IMR-90 (cell line): Measurements from ENCODE around the gene TRAPPC12. TPM values are rescaled to one million over a fixed set of nuclear protein-coding genes. Genes with fewer than 3 reads are reported as not detected.

Experiments
- ATAC-seq: fragments of 200-7000 bp; cut with Tn5 transposase; 2 replicates; pipeline ENCODE4 v1.9.1; 2020; ENCODE audit warnings: low read depth, mild to moderate bottlenecking, moderate library complexity
- BruUV-seq: library from RNA; stranded (reverse); fragments of 400-500 nt; replicated peaks from 2 replicates; lab custom pipeline; 2021; lab: Mats Ljungman, UMichigan
- CTCF ChIA-PET: fragments of 300-600 bp; formaldehyde crosslinking; extraction: SDS; loops from one replicate; lab custom pipeline; 2021; ENCODE audit warnings: antibody characterized with exemption; lab: Yijun Ruan, JAX
- POLR2A ChIA-PET: fragments of 300-600 bp; sonication (Branson Sonifier 250); formaldehyde crosslinking; loops from one replicate; lab custom pipeline; 2022; ENCODE audit warnings: antibody characterized with exemption; ENCODE audit not compliant: unreplicated experiment; lab: Charles Lee
- DNase-seq: peaks from one replicate; pipeline ENCODE4 v3.0.0; 2013
- H2AFZ ChIP-seq: replicated peaks from 2 replicates; pipeline ENCODE3; 2013; ENCODE audit warnings: low read length, mild to moderate bottlenecking; ENCODE audit not compliant: poor library complexity
- H2AK5ac ChIP-seq: 2 replicates; pipeline ENCODE4 v1.6.1; 2013; ENCODE audit warnings: low read depth, low read length, inconsistent platforms
- H2AK9ac ChIP-seq: replicated peaks from 2 replicates; pipeline ENCODE3; 2013; ENCODE audit warnings: mild to moderate bottlenecking, low read depth, low read length, moderate library complexity; ENCODE audit not compliant: poor library complexity
- H2BK120ac ChIP-seq: 2 replicates; pipeline ENCODE4 v1.6.1; 2013; ENCODE audit warnings: low read depth, low read length, inconsistent platforms
- H2BK15ac ChIP-seq: 3 replicates; pipeline ENCODE4 v1.6.1; 2013; ENCODE audit warnings: low read depth, low read length, inconsistent platforms
- H2BK20ac ChIP-seq: 2 replicates; pipeline ENCODE4 v1.6.1; 2013; ENCODE audit warnings: low read depth, mild to moderate bottlenecking, inconsistent platforms, low read length, moderate library complexity
- H2BK5ac ChIP-seq: 2 replicates; pipeline ENCODE4 v1.6.1; 2013; ENCODE audit warnings: mild to moderate bottlenecking, low read depth, low read length, inconsistent platforms; ENCODE audit not compliant: poor library complexity, severe bottlenecking
- H3K14ac ChIP-seq: replicated peaks from 2 replicates; pipeline ENCODE4 v1.6.1; 2013; ENCODE audit warnings: low read depth, low read length, inconsistent platforms
- H3K18ac ChIP-seq: 2 replicates; pipeline ENCODE4 v1.6.1; 2013; ENCODE audit warnings: low read depth, low read length, control low read depth
- H3K23ac ChIP-seq: 2 replicates; pipeline ENCODE4 v1.6.1; 2013; ENCODE audit warnings: low read depth, low read length, inconsistent platforms
- H3K27ac ChIP-seq: 2 replicates; pipeline ENCODE4 v1.5.1; 2013; ENCODE audit warnings: mild to moderate bottlenecking, control low read depth, low read length; ENCODE audit not compliant: insufficient read depth
- H3K27me3 ChIP-seq: 2 replicates; pipeline ENCODE4 v1.6.1; 2013; ENCODE audit warnings: low read length; ENCODE audit not compliant: control insufficient read depth, insufficient read depth
- H3K36me3 ChIP-seq: 2 replicates; pipeline ENCODE4 v1.6.1; 2013; ENCODE audit warnings: low read length, mixed read lengths; ENCODE audit not compliant: control insufficient read depth, insufficient read depth
- H3K4ac ChIP-seq: 2 replicates; pipeline ENCODE4 v1.6.1; 2013; ENCODE audit warnings: low read depth, low read length, inconsistent platforms
- H3K4me1 ChIP-seq: 2 replicates; pipeline ENCODE4 v1.6.1; 2013; ENCODE audit warnings: low read length, mixed read lengths; ENCODE audit not compliant: control insufficient read depth, insufficient read depth
- H3K4me2 ChIP-seq: 2 replicates; pipeline ENCODE4 v1.6.1; 2013; ENCODE audit warnings: low read depth, mild to moderate bottlenecking, control low read depth, low read length, moderate library complexity
- H3K4me3 ChIP-seq: 2 replicates; pipeline ENCODE4 v1.5.1; 2013; ENCODE audit warnings: low read depth, mild to moderate bottlenecking, control low read depth, low read length, moderate library complexity; ENCODE audit not compliant: insufficient read depth
- H3K56ac ChIP-seq: 2 replicates; pipeline ENCODE4 v1.6.1; 2013; ENCODE audit warnings: low read length, inconsistent platforms; ENCODE audit not compliant: insufficient read depth; ENCODE audit errors: extremely low read depth
- H3K79me1 ChIP-seq, 2 experiments: 2 replicates each; pipeline ENCODE4 v1.6.1; 2013; ENCODE audit warnings: low read length in 2 of 2, inconsistent platforms in 1 of 2, low read depth in 1 of 2
- H3K9ac ChIP-seq: 2 replicates; pipeline ENCODE4 v1.6.1; 2013; ENCODE audit warnings: low read depth, low read length, control low read depth
- H3K9me1 ChIP-seq: 2 replicates; pipeline ENCODE4 v1.6.1; 2013; ENCODE audit warnings: low read length, inconsistent platforms; ENCODE audit not compliant: insufficient read depth
- H3K9me3 ChIP-seq: 2 replicates; pipeline ENCODE4 v1.6.1; 2013; ENCODE audit warnings: low read length; ENCODE audit not compliant: control insufficient read depth, insufficient read depth
- H4K20me1 ChIP-seq: 2 replicates; pipeline ENCODE4 v1.6.1; 2013; ENCODE audit warnings: low read length, inconsistent platforms; ENCODE audit not compliant: insufficient read depth
- H4K5ac ChIP-seq: 2 replicates; pipeline ENCODE4 v1.6.1; 2013; ENCODE audit warnings: mild to moderate bottlenecking, low read depth, low read length, control low read depth
- H4K8ac ChIP-seq, 2 experiments: 2 replicates each; pipeline ENCODE4 v1.6.1; 2013; ENCODE audit warnings: low read depth in 2 of 2, low read length in 2 of 2, control low read depth in 1 of 2, inconsistent platforms in 1 of 2
- H4K91ac ChIP-seq: 2 replicates; pipeline ENCODE4 v1.6.1; 2013; ENCODE audit warnings: low read depth, low read length, inconsistent platforms; ENCODE audit not compliant: insufficient read depth
- SMC3 ChIP-seq: fragments of 150-350 bp; IDR thresholded peaks from 2 replicates; pipeline ENCODE4 v1.6.1; 2016; ENCODE audit warnings: low read depth, mild to moderate bottlenecking, antibody characterized with exemption, low read length, moderate library complexity
- WGBS, 2 experiments: methylation state at CpG; one replicate each; pipeline versions ENCODE4 v1.1.5 to v1.1.7; 2013; ENCODE audit warnings: missing lambda C conversion rate in 2 of 2; ENCODE audit not compliant: insufficient read length in 1 of 2; ENCODE audit errors: extremely low coverage in 2 of 2; 5-methylcytosine and 5-hydroxymethylcytosine counted together
- dilution Hi-C: fragments of 300-500 bp; cut with HindIII; formaldehyde crosslinking; loops from one replicate; pipeline ENCODE4 v1.14.3; 2018; ENCODE audit warnings: low sequenced_read_pairs; ENCODE audit not compliant: unreplicated experiment
- in situ Hi-C: fragments of 300-500 bp; cut with MboI; formaldehyde crosslinking; loops from 3 replicates; pipeline ENCODE4 v1.14.3; 2019; ENCODE audit warnings: low sequenced_read_pairs, inconsistent platforms, mixed read lengths
- intact Hi-C: fragments of 100-400 bp; cut with micrococcal nuclease; formaldehyde crosslinking; loops from 2 replicates; pipeline ENCODE4 v1.10.0; 2022
- polyA plus RNA-seq, 3 experiments: library from polyadenylated mRNA; depleted of rRNA; stranded (reverse); fragments of >200 nt; gene quantifications; 2 replicates each; pipeline ENCODE4 v1.2.3, GENCODE V29; 2012; ENCODE audit warnings: low replicate concordance in 1 of 3
- total RNA-seq: library from RNA; depleted of rRNA; stranded (reverse); fragments of >200 nt; gene quantifications from 2 replicates; pipeline ENCODE4 v1.2.3, GENCODE V29; 2012

The TRAPPC12 gene
- total and polyA plus RNA-seq, 2 of the 4 experiments (the other 2 are of a cell fraction) = 25.8 to 69.9 TPM

GRCh38 chr2:3468296-3468988 lies 88.9 kb downstream of the TRAPPC12 start:
- H2BK20ac ChIP-seq = no peak overlapping the region; the same call in 1 of the 2 replicates
- no peak for ATAC-seq
- H2BK15ac ChIP-seq = no peak overlapping the region
- no peak overlapping the region for H2BK5ac ChIP-seq
- no peak overlapping the region for H2AK9ac ChIP-seq
- H3K14ac ChIP-seq = no peak overlapping the region
- no TSS peak for BruUV-seq
- no peak overlapping the region for H2BK120ac ChIP-seq
- peak overlapping the region; percentile 19; the same call in 1 of the 2 replicates for H4K91ac ChIP-seq
- H3K36me3 ChIP-seq = peaks cover 42% of the 10 kb centered on the region
- H2AFZ ChIP-seq = no peak overlapping the region
- intact Hi-C loops = loop anchor here (5.0 kb wide), 1 partner anchor 184 kb away; no protein-coding TSS in a partner anchor
- in situ Hi-C loops = no loop called here
- H2AK5ac ChIP-seq = no peak overlapping the region; the same call in 1 of the 2 replicates
- TF ChIP-seq SMC3 = no peak
- no peak overlapping the region for H3K18ac ChIP-seq
- no peaks in the 10 kb centered on the region for H4K20me1 ChIP-seq
- DNase-seq = no peak
- H3K9me3 ChIP-seq = no peaks in the 10 kb centered on the region
- H3K9me1 ChIP-seq = peaks cover 27% of the 10 kb centered on the region
- no peak overlapping the region for H3K27ac ChIP-seq
- H4K8ac ChIP-seq = no peak overlapping the region
- H3K4me1 ChIP-seq = peaks cover 28% of the 10 kb centered on the region
- no peak overlapping the region for H3K4me3 ChIP-seq
- H3K56ac ChIP-seq = no peak overlapping the region
- no peak overlapping the region for H4K5ac ChIP-seq
- no peak overlapping the region for H3K9ac ChIP-seq
- H3K27me3 ChIP-seq = no peaks in the 10 kb centered on the region
- peaks cover 5 to 52% of the 10 kb centered on the region in 2 experiments; a peak in 3 of 4 replicates for H3K79me1 ChIP-seq
- peak overlapping the region; percentile 9; the same call in 1 of the 2 replicates for H3K4ac ChIP-seq
- 96% methylated on average over 16 of the region's 31 CpGs; no CpG with 5 or more reads in 1 of the 2 experiments for WGBS, 2 experiments
- ChIA-PET CTCF (no interaction called here), POLR2A (no interaction called here)
- H3K4me2 ChIP-seq = no peak overlapping the region
- dilution Hi-C loops = no loop called here
- no peak overlapping the region for H3K23ac ChIP-seq
